ENCODE data around the gene DYNC2I2. TPM values are rescaled to one million over a fixed set of nuclear protein-coding genes. Genes with fewer than 3 reads are reported as not detected.

The DYNC2I2 gene
- polyA plus RNA-seq, 1 donor from 2014 or later: 82.5 TPM

GRCh38 chr9:128632066-128632465 is 24.6 kb downstream of the DYNC2I2 start:
- H3K4me2 ChIP-seq (ENCODE audit: low read length): no peak overlapping the region
- H3K27me3 ChIP-seq (ENCODE audit: insufficient read depth, low read depth, low read length): no peaks in the 10 kb centered on the region
- peaks cover 16% of the 10 kb centered on the region for H3K36me3 ChIP-seq (ENCODE audit: insufficient read depth, low read length)
- no peaks in the 10 kb centered on the region for H4K20me1 ChIP-seq (ENCODE audit: insufficient read depth)
- no peak overlapping the region for H2AFZ ChIP-seq (ENCODE audit: low read depth, low read length)
- TF ChIP-seq TAF1 (IDR thresholded peaks at IDR 0.05; ENCODE audit: low read depth) (no peak), RAD21 (conservative IDR thresholded peaks at IDR 0.05) (no peak), MXI1 (conservative IDR thresholded peaks at IDR 0.05; ENCODE audit: poor library complexity, severe bottlenecking) (no peak), EP300 (conservative IDR thresholded peaks at IDR 0.05; ENCODE audit: poor library complexity, severe bottlenecking) (no peak), SMC3 (conservative IDR thresholded peaks at IDR 0.05; ENCODE audit: poor library complexity) (no peak), CTCF (IDR thresholded peaks at IDR 0.05; ENCODE audit: poor library complexity, severe bottlenecking) (no peak), EZH2 (IDR thresholded peaks at IDR 0.05; ENCODE audit: borderline replicate concordance, insufficient read depth, low read length, poor library complexity, severe bottlenecking) (no peak), POLR2AphosphoS5 (IDR thresholded peaks at IDR 0.05) (no peak)
- H3K27ac ChIP-seq (ENCODE audit: low read length): no peak overlapping the region
- H3K9ac ChIP-seq (ENCODE audit: low read length): no peak overlapping the region
- H3K9me2 ChIP-seq (ENCODE audit: insufficient read depth, low read length): no peaks in the 10 kb centered on the region
- no peaks in the 10 kb centered on the region for H3K9me3 ChIP-seq (ENCODE audit: low read length)
- H3F3A ChIP-seq (ENCODE audit: insufficient read depth, low read length, poor library complexity, severe bottlenecking): no peaks in the 10 kb centered on the region
- no peak overlapping the region for H3K4me3 ChIP-seq (ENCODE audit: low read length)
- H3K79me2 ChIP-seq (replicated peaks; ENCODE audit: insufficient read depth, low read length): no peaks in the 10 kb centered on the region

GRCh38 chr9:128631636-128632035 is 25.0 kb downstream of the DYNC2I2 start:
- H3K9ac ChIP-seq (ENCODE audit: low read length): no peak overlapping the region
- H3K36me3 ChIP-seq (ENCODE audit: insufficient read depth, low read length): peaks cover 16% of the 10 kb centered on the region
- no peak overlapping the region for H3K4me3 ChIP-seq (ENCODE audit: low read length)
- no peaks in the 10 kb centered on the region for H3K79me2 ChIP-seq (replicated peaks; ENCODE audit: insufficient read depth, low read length)
- no peaks in the 10 kb centered on the region for H3K9me3 ChIP-seq (ENCODE audit: low read length)
- no peaks in the 10 kb centered on the region for H3K27me3 ChIP-seq (ENCODE audit: insufficient read depth, low read depth, low read length)
- no peak for TF ChIP-seq MXI1 (conservative IDR thresholded peaks at IDR 0.05; ENCODE audit: poor library complexity, severe bottlenecking)
- no peak overlapping the region for H3K27ac ChIP-seq (ENCODE audit: low read length)
- H3K4me2 ChIP-seq (ENCODE audit: low read length): no peak overlapping the region
- H3K9me2 ChIP-seq (ENCODE audit: insufficient read depth, low read length): no peaks in the 10 kb centered on the region
- H3F3A ChIP-seq (ENCODE audit: insufficient read depth, low read length, poor library complexity, severe bottlenecking): no peaks in the 10 kb centered on the region
- H2AFZ ChIP-seq (ENCODE audit: low read depth, low read length): no peak overlapping the region
- no peaks in the 10 kb centered on the region for H4K20me1 ChIP-seq (ENCODE audit: insufficient read depth)

- no peak overlapping the region for H3K27ac ChIP-seq (ENCODE audit: low read length)
- no peaks in the 10 kb centered on the region for H4K20me1 ChIP-seq (ENCODE audit: insufficient read depth)
- peaks cover 20% of the 10 kb centered on the region for H3K36me3 ChIP-seq (ENCODE audit: insufficient read depth, low read length)
These were observed 26.6 kb downstream of the DYNC2I2 start for GRCh38 chr9:128629852-128630545.

More at GRCh38 chr9:128629852-128630545, 26.6 kb downstream of the DYNC2I2 start:
- Histone ChIP-seq H3K9me2 (ENCODE audit: insufficient read depth, low read length) (no peaks in the 10 kb centered on the region), H3K9me3 (ENCODE audit: low read length) (no peaks in the 10 kb centered on the region), H3K9ac (ENCODE audit: low read length) (no peak overlapping the region), H3K79me2 (replicated peaks; ENCODE audit: insufficient read depth, low read length) (no peaks in the 10 kb centered on the region), H3K27me3 (ENCODE audit: insufficient read depth, low read depth, low read length) (no peaks in the 10 kb centered on the region), H3F3A (ENCODE audit: insufficient read depth, low read length, poor library complexity, severe bottlenecking) (no peaks in the 10 kb centered on the region), H3K4me2 (ENCODE audit: low read length) (no peak overlapping the region), H3K4me3 (ENCODE audit: low read length) (no peak overlapping the region), H2AFZ (ENCODE audit: low read depth, low read length) (no peak overlapping the region)
- TF ChIP-seq TAF1 (IDR thresholded peaks at IDR 0.05; ENCODE audit: low read depth): no peak
- no peak for TF ChIP-seq REST (IDR thresholded peaks at IDR 0.05; ENCODE audit: borderline replicate concordance)
